Stimulated activated CD8-positive, alpha-beta memory T cell treated with anti-CD3 and anti-CD28 coated beads, Interleukin-4, amount 100 ng/mL, for 24 hours (primary cell): ENCODE data around the gene KIF1A.

Experiments used
- DNase-seq: peaks from one replicate; pipeline ENCODE4 v3.0.0-alpha.2; 2020; ENCODE audit warnings: low read depth

Gene KIF1A

DNA sequence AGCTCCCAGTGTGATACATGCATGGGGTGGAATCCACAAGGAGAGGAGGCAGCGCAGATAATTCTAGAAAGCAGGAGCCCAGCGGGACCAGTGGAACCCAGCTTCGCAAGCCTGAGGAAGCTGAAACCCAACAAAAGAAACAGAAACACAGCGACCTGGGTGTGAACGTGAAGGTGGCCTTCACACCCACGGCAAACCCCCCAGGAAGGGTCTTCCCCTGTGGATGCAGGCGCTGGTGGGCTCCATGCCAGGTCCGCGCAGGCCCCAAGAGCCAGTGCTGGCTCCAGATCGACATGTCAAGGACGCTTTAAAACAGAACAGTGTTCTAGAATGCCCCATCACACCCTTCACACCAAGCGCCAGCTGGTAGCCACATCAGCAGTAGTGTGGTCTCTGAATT is 22.1 kb downstream of the KIF1A start:
- DNase-seq = no peak

GRCh38 chr2:240797500-240797895 is 22.5 kb downstream of the KIF1A start:
- no peak for DNase-seq

GRCh38 chr2:240796543-240797499 is 23.2 kb downstream of the KIF1A start:
- DNase-seq = no peak

GRCh38 chr2:240795916-240796510 is 24.0 kb downstream of the KIF1A start:
- DNase-seq = no peak

- no peak for DNase-seq
Measured at GRCh38 chr2:240795454-240795853, 24.6 kb downstream of the KIF1A start.

- DNase-seq = no peak
Measured at GRCh38 chr2:240794178-240794721, 25.8 kb downstream of the KIF1A start.

DNA sequence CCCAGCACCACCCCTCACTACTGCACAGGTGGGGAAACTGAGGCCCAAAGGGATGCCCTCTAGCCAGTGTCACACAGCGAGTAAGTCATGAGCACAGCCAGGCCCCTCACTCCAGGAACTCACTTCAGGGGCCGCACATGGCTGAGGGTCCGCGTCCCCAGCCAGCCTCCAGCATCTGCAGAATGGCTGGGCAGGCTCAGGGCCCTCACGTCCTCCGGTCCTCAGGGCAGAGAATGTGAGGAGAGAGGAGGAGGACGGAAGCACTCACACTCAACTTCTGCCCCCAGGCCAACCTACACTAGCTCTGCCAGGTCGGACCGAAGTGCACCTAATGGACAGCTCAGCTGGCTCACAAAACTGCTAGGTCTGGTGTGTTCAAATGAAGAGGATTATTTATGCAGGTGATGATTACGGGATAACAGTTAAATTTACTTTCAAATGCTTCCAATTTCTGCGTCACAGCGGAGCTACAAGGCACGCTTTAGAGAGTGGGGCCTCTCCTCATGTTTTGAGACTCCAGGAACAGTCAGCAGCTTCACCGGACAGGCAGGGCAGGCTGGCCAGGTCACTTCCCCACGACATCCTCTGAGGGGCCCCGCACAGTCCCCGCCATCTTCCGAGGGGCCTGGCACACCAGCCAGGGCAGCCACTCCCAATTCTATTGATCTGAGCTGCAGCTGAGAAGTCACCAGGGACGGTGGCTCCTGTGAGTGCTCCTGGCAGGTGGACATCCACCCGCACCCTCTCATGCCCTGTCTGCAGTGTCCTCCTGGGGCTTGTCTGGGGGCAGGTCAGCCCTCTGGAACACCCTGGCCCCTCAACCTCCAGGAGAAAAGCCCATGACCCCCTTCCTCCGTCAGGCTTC is 26.5 kb downstream of the KIF1A start:
- DNase-seq = no peak

GRCh38 chr2:240792629-240793312 is 27.2 kb downstream of the KIF1A start:
- no peak for DNase-seq

GRCh38 chr2:240791821-240792628 is 28.0 kb downstream of the KIF1A start:
- DNase-seq = no peak

DNA sequence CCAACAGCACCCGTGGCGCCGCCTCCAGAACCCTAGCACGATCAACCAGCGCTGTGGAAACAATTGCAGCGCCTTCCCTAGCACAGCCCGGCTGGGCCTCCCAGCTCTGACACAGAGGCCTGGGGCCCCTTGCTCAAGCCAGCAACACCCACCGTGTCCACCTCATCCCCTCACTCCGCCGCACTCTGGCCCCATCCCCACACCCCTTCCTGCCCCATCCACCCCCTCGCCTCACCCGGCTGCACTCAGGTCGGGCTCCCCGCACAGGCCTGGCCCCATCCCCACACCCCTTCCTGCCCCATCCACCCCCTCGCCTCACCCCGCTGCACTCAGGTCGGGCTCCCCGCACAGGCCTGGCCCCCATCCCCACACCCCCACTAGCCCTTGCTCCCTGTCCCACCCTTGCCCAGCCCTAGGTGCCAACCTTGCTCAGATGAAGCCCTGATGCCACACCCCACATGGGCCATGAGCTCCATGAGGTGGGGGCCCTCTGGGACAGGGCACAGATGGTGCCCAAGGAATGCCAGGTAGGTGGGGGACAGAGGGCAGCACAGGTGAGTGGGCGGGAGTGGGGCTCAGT is 28.7 kb downstream of the KIF1A start:
- no peak for DNase-seq

GRCh38 chr2:240790370-240791220 is 29.4 kb downstream of the KIF1A start:
- DNase-seq = no peak

- DNase-seq = no peak
Measured at GRCh38 chr2:240789501-240790369, 30.3 kb downstream of the KIF1A start.

DNA sequence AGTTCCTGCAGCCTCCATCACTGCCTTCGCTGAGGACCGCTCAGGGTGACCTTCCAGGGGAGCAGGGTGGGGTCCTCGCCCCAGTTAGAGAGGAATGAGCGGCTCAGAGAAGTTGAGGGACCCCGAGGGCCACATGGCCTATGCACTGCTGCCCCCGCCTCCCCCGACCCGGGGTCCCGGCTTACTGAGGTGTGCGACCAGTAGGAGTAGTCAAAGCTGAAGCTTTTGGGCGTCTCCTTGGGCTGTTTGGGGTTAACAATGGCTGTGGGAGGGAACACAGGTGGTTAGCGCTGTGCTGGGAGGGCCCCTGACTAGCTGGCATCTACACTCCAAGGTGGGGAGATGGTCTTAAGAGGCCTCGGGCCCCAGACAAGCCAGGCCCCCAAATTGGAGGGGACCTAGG is 31.0 kb downstream of the KIF1A start:
- no peak for DNase-seq

DNA sequence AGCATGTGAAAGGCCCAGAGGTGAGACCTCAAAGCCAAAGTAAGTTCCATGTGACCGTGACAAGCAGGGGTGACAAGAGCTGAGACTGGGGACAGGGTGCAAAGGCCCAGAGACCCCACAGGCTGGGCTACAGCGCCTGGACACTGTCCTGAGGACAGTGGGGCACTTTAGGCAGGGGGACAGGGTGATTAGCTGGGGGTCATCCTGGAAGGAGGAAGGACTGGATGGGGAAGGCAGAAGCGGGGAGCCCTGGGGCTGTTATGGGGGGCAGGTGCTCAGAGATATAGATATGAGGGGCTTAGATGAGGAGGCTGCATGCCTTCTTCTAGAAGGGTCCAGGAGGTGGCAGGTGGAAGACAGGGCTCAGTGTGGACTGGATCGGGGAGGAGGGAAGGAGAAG is 31.5 kb downstream of the KIF1A start:
- DNase-seq = no peak

GRCh38 chr2:240787521-240788472 is 32.2 kb downstream of the KIF1A start:
- no peak for DNase-seq

GRCh38 chr2:240786871-240787311 is 33.1 kb downstream of the KIF1A start:
- no peak for DNase-seq

- no peak for DNase-seq
Measured at GRCh38 chr2:240786355-240786841, 33.6 kb downstream of the KIF1A start.
